GM12891 (cell line): ENCODE measurements around the gene SYNPR.

Experiments used
- PAX5 ChIP-seq: IDR thresholded peaks from 2 replicates; pipeline ENCODE4 v1.6.1; 2011; ENCODE audit warnings: low read length, moderate library complexity, mild to moderate bottlenecking; ENCODE audit not compliant: insufficient read depth, severe bottlenecking
- POLR2A ChIP-seq: IDR thresholded peaks from 2 replicates; pipeline ENCODE4 v1.6.1; 2011; ENCODE audit warnings: low read depth, low read length, control low read depth
- POLR2AphosphoS5 ChIP-seq: IDR thresholded peaks from 2 replicates; pipeline ENCODE4 v1.6.1; 2011; ENCODE audit warnings: low read depth, low read length, control low read depth
- TAF1 ChIP-seq: IDR thresholded peaks from 2 replicates; pipeline ENCODE4 v1.6.1; 2011; ENCODE audit warnings: low read depth, low read length, control low read depth

DNA sequence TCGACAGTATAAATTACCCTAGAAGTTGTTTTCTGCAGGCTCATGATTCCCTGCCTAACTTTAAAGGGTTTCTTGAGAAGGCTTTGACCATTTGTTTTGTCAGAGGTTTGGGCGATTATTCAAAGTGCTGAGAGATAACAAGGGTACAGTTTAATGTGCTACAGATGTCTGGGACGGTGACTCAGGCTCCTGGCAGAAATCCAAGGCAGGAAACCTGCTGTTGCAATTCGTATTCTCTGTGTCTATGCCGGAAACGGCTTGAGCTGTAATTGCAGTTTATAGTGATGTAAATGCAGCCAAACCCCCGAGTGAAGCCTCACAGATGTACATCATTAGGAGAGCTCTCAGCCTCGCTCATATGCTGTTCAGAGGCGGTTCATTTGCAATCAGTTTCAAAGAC lies 65.6 kb downstream of the SYNPR start:
- TF ChIP-seq TAF1 (no peak), POLR2AphosphoS5 (no peak), PAX5 (no peak), POLR2A (no peak)
